B cell (primary cell): ENCODE data around the gene PTPN11. TPM values are rescaled to one million over a fixed set of nuclear protein-coding genes. Genes with fewer than 3 reads are reported as not detected.

Experiments
- ATAC-seq: fragments of 200-7000 bp; cut with Tn5 transposase; one replicate; pipeline ENCODE4 v1.10.0; 2021; ENCODE audit warnings: low read depth, mild to moderate bottlenecking, moderate number of reproducible peaks, moderate library complexity
- CTCF ChIA-PET: fragments of 350-600 bp; sonication (Branson Sonifier 250); formaldehyde crosslinking; loops from one replicate; lab custom pipeline; 2021; ENCODE audit warnings: antibody characterized with exemption, inconsistent platforms; lab: Charles Lee
- POLR2A ChIA-PET: fragments of 350-600 bp; sonication (Branson Sonifier 250); formaldehyde crosslinking; loops from one replicate; lab custom pipeline; 2021; ENCODE audit warnings: antibody characterized with exemption; lab: Charles Lee
- DNase-seq: peaks from one replicate; pipeline ENCODE4 v3.0.0; 2013
- H2AFZ ChIP-seq: 2 replicates; pipeline ENCODE4 v1.6.1; 2012; ENCODE audit warnings: mild to moderate bottlenecking, low read depth, low read length; ENCODE audit not compliant: insufficient read depth, poor library complexity, severe bottlenecking
- H3K27ac ChIP-seq, 2 donors: 1 replicate in 1 of 2; 2 replicates in 1 of 2; pipeline ENCODE4 v1.5.1; 2012 to 2013; ENCODE audit warnings: low read length in 2 of 2, mild to moderate bottlenecking in 2 of 2, moderate library complexity in 1 of 2
- H3K27me3 ChIP-seq, 4 experiments: fragments of 200-600 bp in 1 of 4; sonication (generic) in 1 of 4; replicated peaks in 1 of 4; 1 replicate in 2 of 4; 2 replicates in 2 of 4; pipeline versions ENCODE4 v1.6.1 to v1.7.0; 2013 to 2016; ENCODE audit warnings: low read length in 3 of 4, mild to moderate bottlenecking in 2 of 4, mixed read lengths in 1 of 4, moderate library complexity in 1 of 4; ENCODE audit not compliant: insufficient read depth in 4 of 4, control insufficient read depth in 3 of 4; ENCODE audit errors: control extremely low read depth in 1 of 4
- H3K36me3 ChIP-seq, 2 experiments: replicated peaks in 1 of 2; 1 replicate in 1 of 2; 2 replicates in 1 of 2; pipeline versions ENCODE4 v1.6.1 to v1.7.1; 2013; ENCODE audit warnings: low read length in 1 of 2; ENCODE audit not compliant: insufficient read depth in 2 of 2, control insufficient read depth in 1 of 2; ENCODE audit errors: control extremely low read depth in 1 of 2, extremely low read depth in 1 of 2
- H3K4me1 ChIP-seq, 2 donors: fragments of 200-600 bp in 1 of 2; sonication (generic) in 1 of 2; 1 replicate in 1 of 2; 2 replicates in 1 of 2; pipeline versions ENCODE4 v1.5.1 to v1.6.1; 2013 to 2017; ENCODE audit warnings: low read length in 2 of 2; ENCODE audit not compliant: control insufficient read depth in 2 of 2, insufficient read depth in 2 of 2
- H3K4me2 ChIP-seq: replicated peaks from 2 replicates; pipeline ENCODE3; 2012; ENCODE audit warnings: mild to moderate bottlenecking, low read depth, low read length; ENCODE audit not compliant: poor library complexity, severe bottlenecking
- H3K4me3 ChIP-seq, 5 experiments: fragments of 200-600 bp in 1 of 5; sonication (generic) in 1 of 5; 1 replicate in 3 of 5; 2 replicates in 2 of 5; pipeline versions ENCODE4 v1.5.1 to v1.7.0; 2011 to 2016; ENCODE audit warnings: low read length in 4 of 5, mild to moderate bottlenecking in 4 of 5, low read depth in 2 of 5, control low read depth in 1 of 5, moderate library complexity in 1 of 5; ENCODE audit not compliant: insufficient read depth in 1 of 5; ENCODE audit errors: control extremely low read depth in 1 of 5, extremely low read depth in 1 of 5
- H3K79me2 ChIP-seq: fragments of 200-600 bp; sonication (generic); one replicate; pipeline ENCODE4 v1.6.0; 2016; ENCODE audit warnings: low read length; ENCODE audit not compliant: control insufficient read depth, insufficient read depth
- H3K9ac ChIP-seq: fragments of 200-600 bp; sonication (generic); 2 replicates; pipeline ENCODE4 v1.6.1; 2017; ENCODE audit warnings: mild to moderate bottlenecking, low read length, moderate library complexity
- H3K9me3 ChIP-seq, 3 donors: one replicate each; pipeline versions ENCODE4 v1.6.1 to v1.7.1; 2013; ENCODE audit warnings: low read length in 2 of 3; ENCODE audit not compliant: control insufficient read depth in 2 of 3, insufficient read depth in 1 of 3; ENCODE audit errors: control extremely low read depth in 1 of 3
- H4K20me1 ChIP-seq: 2 replicates; pipeline ENCODE4 v1.6.0; 2012; ENCODE audit warnings: mild to moderate bottlenecking, low read length; ENCODE audit not compliant: insufficient read depth, control insufficient read depth, poor library complexity, severe bottlenecking
- H3K27ac Mint-ChIP-seq: one replicate; pipeline ENCODE4 v1.8.0; 2021; ENCODE audit warnings: mixed read lengths
- H3K27me3 Mint-ChIP-seq: one replicate; pipeline ENCODE4 v1.8.0; 2021; ENCODE audit warnings: mixed read lengths
- H3K4me1 Mint-ChIP-seq: one replicate; pipeline ENCODE4 v1.8.0; 2021; ENCODE audit warnings: mixed read lengths
- H3K4me3 Mint-ChIP-seq: one replicate; pipeline ENCODE4 v1.8.0; 2021; ENCODE audit warnings: mixed read lengths
- H3K9me3 Mint-ChIP-seq: one replicate; pipeline ENCODE4 v1.8.0; 2022; ENCODE audit warnings: mixed read lengths; ENCODE audit not compliant: insufficient read depth
- EZH2 ChIP-seq: IDR thresholded peaks from 2 replicates; pipeline ENCODE4 v1.6.1; 2012; ENCODE audit warnings: borderline replicate concordance, low read depth, mild to moderate bottlenecking, moderate library complexity, low read length; ENCODE audit not compliant: insufficient read depth, poor library complexity, severe bottlenecking
- WGBS: methylation state at CpG from one replicate; pipeline ENCODE4 v1.1.5; 2013; ENCODE audit warnings: missing lambda C conversion rate; ENCODE audit not compliant: insufficient coverage; 5-methylcytosine and 5-hydroxymethylcytosine counted together
- intact Hi-C: fragments of 100-400 bp; cut with micrococcal nuclease; formaldehyde crosslinking; loops from one replicate; pipeline ENCODE4 v1.10.0; 2022
- polyA plus RNA-seq: library from polyadenylated mRNA; depleted of rRNA; stranded (reverse); fragments of >200 nt; gene quantifications from 2 replicates; pipeline ENCODE4 v1.2.3, GENCODE V29; 2012
- total RNA-seq, 2 donors: library from RNA; stranded (reverse); fragments of 120-200 nt in 1 of 2; gene quantifications; 1 replicate in 1 of 2; 2 replicates in 1 of 2; pipeline versions ENCODE4 v1.2.3 to v1.2.4, GENCODE V29; 2013 to 2022
- TF ChIP-seq, protein P1 (sequence below): fragments of 200-600 bp; IDR thresholded peaks from one replicate; pipeline ENCODE4 v1.8.0; 2022; ENCODE audit warnings: antibody characterized with exemption, mild to moderate bottlenecking

The PTPN11 gene
- total and polyA plus RNA-seq, 2 donors (not counting 1 experiment from before 2014, with no cell fraction given): 7.8 to 53.1 TPM

- intact Hi-C loops: no loop called here
- H3K27me3 ChIP-seq: peaks cover 0 to 4% (median 2%) of the 10 kb centered on the region in 4 experiments
- POLR2A ChIA-PET: no interaction called here
- Mint-ChIP-seq H3K27ac (no peak overlapping the region), H3K4me3 (no peak overlapping the region), H3K27me3 (peaks cover 25% of the 10 kb centered on the region), H3K4me1 (no peaks in the 10 kb centered on the region), H3K9me3 (no peaks in the 10 kb centered on the region)
- no peak overlapping the region for H3K9ac ChIP-seq
- no peak overlapping the region for H2AFZ ChIP-seq
- CTCF ChIA-PET: no interaction called here
- H3K9me3 ChIP-seq: peaks cover 0 to 6% (median 0%) of the 10 kb centered on the region in 3 donors
- no peaks in the 10 kb centered on the region for H3K4me1 ChIP-seq
- TF ChIP-seq, protein P1, sequence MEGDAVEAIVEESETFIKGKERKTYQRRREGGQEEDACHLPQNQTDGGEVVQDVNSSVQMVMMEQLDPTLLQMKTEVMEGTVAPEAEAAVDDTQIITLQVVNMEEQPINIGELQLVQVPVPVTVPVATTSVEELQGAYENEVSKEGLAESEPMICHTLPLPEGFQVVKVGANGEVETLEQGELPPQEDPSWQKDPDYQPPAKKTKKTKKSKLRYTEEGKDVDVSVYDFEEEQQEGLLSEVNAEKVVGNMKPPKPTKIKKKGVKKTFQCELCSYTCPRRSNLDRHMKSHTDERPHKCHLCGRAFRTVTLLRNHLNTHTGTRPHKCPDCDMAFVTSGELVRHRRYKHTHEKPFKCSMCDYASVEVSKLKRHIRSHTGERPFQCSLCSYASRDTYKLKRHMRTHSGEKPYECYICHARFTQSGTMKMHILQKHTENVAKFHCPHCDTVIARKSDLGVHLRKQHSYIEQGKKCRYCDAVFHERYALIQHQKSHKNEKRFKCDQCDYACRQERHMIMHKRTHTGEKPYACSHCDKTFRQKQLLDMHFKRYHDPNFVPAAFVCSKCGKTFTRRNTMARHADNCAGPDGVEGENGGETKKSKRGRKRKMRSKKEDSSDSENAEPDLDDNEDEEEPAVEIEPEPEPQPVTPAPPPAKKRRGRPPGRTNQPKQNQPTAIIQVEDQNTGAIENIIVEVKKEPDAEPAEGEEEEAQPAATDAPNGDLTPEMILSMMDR: no peak
- no peak for TF ChIP-seq EZH2
- no peak overlapping the region for H3K27ac ChIP-seq
- ATAC-seq: no peak
- no peak overlapping the region for H3K4me3 ChIP-seq
- H3K4me2 ChIP-seq: no peak overlapping the region
- no peaks in the 10 kb centered on the region for H3K79me2 ChIP-seq
- H4K20me1 ChIP-seq: no peaks in the 10 kb centered on the region
- 100% methylated on average over 3 of the region's 6 CpGs for WGBS
- no peak for DNase-seq
- no peaks in the 10 kb centered on the region for H3K36me3 ChIP-seq
Observed at GRCh38 chr12:112535017-112535416, 116.3 kb downstream of the PTPN11 start.

GRCh38 chr12:112535637-112536366 is 117.1 kb downstream of the PTPN11 start:
- Histone ChIP-seq H3K4me2 (no peak overlapping the region), H3K4me3 (no peak overlapping the region), H4K20me1 (no peaks in the 10 kb centered on the region), H3K9ac (no peak overlapping the region), H3K36me3 (no peaks in the 10 kb centered on the region), H3K27me3 (peaks cover 0 to 4% (median 2%) of the 10 kb centered on the region in 4 experiments), H3K9me3 (peaks cover 0 to 6% (median 0%) of the 10 kb centered on the region in 3 donors), H3K4me1 (no peaks in the 10 kb centered on the region), H2AFZ (no peak overlapping the region), H3K79me2 (no peaks in the 10 kb centered on the region), H3K27ac (no peak overlapping the region)
- 89% methylated on average over 2 of the region's 6 CpGs for WGBS
- no peak for DNase-seq
- Mint-ChIP-seq H3K27me3 (peaks cover 24% of the 10 kb centered on the region), H3K4me3 (no peak overlapping the region), H3K9me3 (no peaks in the 10 kb centered on the region), H3K27ac (no peak overlapping the region), H3K4me1 (no peaks in the 10 kb centered on the region)
- no peak for ATAC-seq
- ChIA-PET POLR2A (no interaction called here), CTCF (no interaction called here)
- intact Hi-C loops: no loop called here
- no peak for TF ChIP-seq EZH2
- TF ChIP-seq, protein P1: no peak
